Coronary artery (tissue), 2 donors: ENCODE results near the gene DGKD.
A peak's percentile ranks its signal among the peaks of the same experiment; 100 is the strongest.

Source experiments
- DNase-seq: peaks from one replicate; pipeline ENCODE4 v3.0.0-alpha.2; 2017; ENCODE audit warnings: low spot score
- H3K27ac ChIP-seq, 2 donors: fragments of 200-600 bp; sonication (generic); one replicate each; pipeline ENCODE4 v1.5.1; 2016 to 2019
- H3K4me3 ChIP-seq: fragments of 200-600 bp; sonication (generic); 2 replicates; pipeline ENCODE4 v1.5.1; 2016; ENCODE audit warnings: mild to moderate bottlenecking, moderate library complexity
- CTCF ChIP-seq: fragments of 200-600 bp; sonication (generic); IDR thresholded peaks from one replicate; pipeline ENCODE4 v1.5.1; 2019; ENCODE audit warnings: antibody characterized with exemption

Gene DGKD

GRCh38 chr2:233384811-233385488 lies 30.7 kb downstream of the DGKD start:
- peak overlapping the region in 1 of 2 donors; percentile 5 for H3K27ac ChIP-seq
- TF ChIP-seq CTCF: no peak
- H3K4me3 ChIP-seq: no peak overlapping the region
- DNase-seq: no peak

- no peak overlapping the region for H3K4me3 ChIP-seq
- H3K27ac ChIP-seq: peak overlapping the region in 1 of 2 donors; percentile 5
- no peak for TF ChIP-seq CTCF
- no peak for DNase-seq
Measured at GRCh38 chr2:233385489-233386044, 31.3 kb downstream of the DGKD start.

GRCh38 chr2:233386382-233387041 lies 32.2 kb downstream of the DGKD start:
- no peak for DNase-seq
- no peak for TF ChIP-seq CTCF
- no peak overlapping the region for H3K4me3 ChIP-seq
- peak overlapping the region; percentile 79 to 93 for H3K27ac ChIP-seq

- Histone ChIP-seq H3K4me3 (peak overlapping the region; percentile 57), H3K27ac (peak overlapping the region; percentile 79 to 93)
- no peak for DNase-seq
- TF ChIP-seq CTCF: no peak
Measured at GRCh38 chr2:233387225-233387624, 32.9 kb downstream of the DGKD start.

- TF ChIP-seq CTCF: no peak
- peak; percentile 96 for DNase-seq
- Histone ChIP-seq H3K4me3 (peak overlapping the region; percentile 57), H3K27ac (peak overlapping the region; percentile 79 to 93)
Measured at GRCh38 chr2:233387667-233388528, 33.6 kb downstream of the DGKD start.

GRCh38 chr2:233389601-233390125 lies 35.4 kb downstream of the DGKD start:
- DNase-seq: peak; percentile 69
- TF ChIP-seq CTCF: no peak
- Histone ChIP-seq H3K27ac (peak overlapping the region in 1 of 2 donors; percentile 57), H3K4me3 (no peak overlapping the region)
